Uterus (tissue), 2 donors: ENCODE measurements around the gene KIF14.

Experiments used
- CTCF ChIP-seq, 4 experiments: fragments of 200-600 bp in 2 of 4; fragments of 450-650 bp in 2 of 4; sonication (generic) in 2 of 4; IDR thresholded peaks; one replicate each; pipeline ENCODE4 v1.5.1; 2016 to 2019; ENCODE audit warnings: antibody characterized with exemption in 4 of 4, mild to moderate bottlenecking in 2 of 4, moderate library complexity in 1 of 4
- POLR2A ChIP-seq, 2 donors: fragments of 450-650 bp; IDR thresholded peaks; one replicate each; pipeline ENCODE4 v1.6.1; 2016; ENCODE audit warnings: antibody characterized with exemption in 2 of 2, mild to moderate bottlenecking in 1 of 2, moderate library complexity in 1 of 2

- TF ChIP-seq CTCF (IDR thresholded peaks at IDR 0.05), result peak in 2 of 4 experiments; percentile 10 to 28
- TF ChIP-seq POLR2A (IDR thresholded peaks at IDR 0.05), result peak; percentile 73 to 93
Observed at GRCh38 chr1:200669314-200670241, 49.0 kb upstream of the KIF14 start, which contains the start of gene DDX59.
